ENCODE results near the gene UQCC3. TPM values are rescaled to one million over a fixed set of nuclear protein-coding genes. Genes with fewer than 3 reads are reported as not detected.

The UQCC3 gene
- total and polyA plus RNA-seq, 9 of the 15 experiments (the other 6 are each of a cell fraction or from before 2014, with no cell fraction given), result 3.3 to 44.3 (median 8.0) TPM

DNA sequence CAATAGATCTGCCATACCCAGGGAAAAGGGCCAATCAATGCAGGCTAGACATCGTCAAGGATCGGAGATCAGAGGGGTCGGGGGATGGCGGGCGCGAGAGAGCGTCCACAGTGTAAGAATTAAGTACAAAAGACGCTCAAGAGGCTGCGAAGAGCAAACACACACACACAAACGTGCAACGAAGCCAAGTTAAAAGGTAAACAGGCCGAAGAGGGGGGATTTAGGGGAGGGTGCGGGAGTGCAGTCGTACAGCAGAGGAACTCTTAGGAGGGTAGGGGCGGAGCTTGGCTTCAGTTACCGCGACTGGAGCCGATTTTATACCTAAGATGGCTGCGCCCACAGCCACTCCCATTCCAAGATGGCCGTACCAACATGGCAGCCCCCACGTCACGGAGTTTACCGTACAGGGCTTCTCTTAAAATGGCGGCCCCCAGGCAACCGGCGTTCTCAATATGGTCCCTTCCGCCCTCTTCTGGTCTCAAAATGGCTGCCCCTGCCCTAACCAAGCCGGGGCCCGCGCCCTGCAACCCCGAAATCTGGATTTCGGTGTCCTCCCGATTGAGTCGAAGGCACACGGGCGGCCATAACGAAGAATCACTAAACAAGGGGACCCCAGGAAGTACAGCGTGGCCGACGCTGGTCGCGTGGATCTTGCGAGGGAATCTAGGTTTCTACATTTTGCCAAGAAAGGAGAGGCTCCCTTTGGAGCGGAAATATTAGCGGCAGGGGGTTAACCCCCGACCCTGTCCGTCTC, 38.0 kb downstream of the UQCC3 start (continued):
- TF ChIP-seq, protein P1, sequence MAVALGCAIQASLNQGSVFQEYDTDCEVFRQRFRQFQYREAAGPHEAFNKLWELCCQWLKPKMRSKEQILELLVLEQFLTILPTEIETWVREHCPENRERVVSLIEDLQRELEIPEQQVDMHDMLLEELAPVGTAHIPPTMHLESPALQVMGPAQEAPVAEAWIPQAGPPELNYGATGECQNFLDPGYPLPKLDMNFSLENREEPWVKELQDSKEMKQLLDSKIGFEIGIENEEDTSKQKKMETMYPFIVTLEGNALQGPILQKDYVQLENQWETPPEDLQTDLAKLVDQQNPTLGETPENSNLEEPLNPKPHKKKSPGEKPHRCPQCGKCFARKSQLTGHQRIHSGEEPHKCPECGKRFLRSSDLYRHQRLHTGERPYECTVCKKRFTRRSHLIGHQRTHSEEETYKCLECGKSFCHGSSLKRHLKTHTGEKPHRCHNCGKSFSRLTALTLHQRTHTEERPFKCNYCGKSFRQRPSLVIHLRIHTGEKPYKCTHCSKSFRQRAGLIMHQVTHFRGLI (CRISPR knock-in tag; IDR thresholded peaks at IDR 0.05), result no peak
- TF ChIP-seq ZBTB12 (CRISPR knock-in tag; IDR thresholded peaks at IDR 0.05) (no peak), TCF7L2 (IDR thresholded peaks at IDR 0.05; ENCODE audit: low read depth, low read length) (peak; percentile 77), THRAP3 (IDR thresholded peaks at IDR 0.05; ENCODE audit: borderline replicate concordance) (peak; percentile 94; the same call in 1 of the 2 replicates), ZBTB17 (CRISPR knock-in tag; IDR thresholded peaks at IDR 0.05) (no peak)
- TF ChIP-seq, protein P2, sequence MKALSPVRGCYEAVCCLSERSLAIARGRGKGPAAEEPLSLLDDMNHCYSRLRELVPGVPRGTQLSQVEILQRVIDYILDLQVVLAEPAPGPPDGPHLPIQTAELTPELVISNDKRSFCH (CRISPR knock-in tag; IDR thresholded peaks at IDR 0.05), result no peak
- TF ChIP-seq, protein P2 (tag; IDR thresholded peaks at IDR 0.05), result no peak
- TF ChIP-seq, protein P3, sequence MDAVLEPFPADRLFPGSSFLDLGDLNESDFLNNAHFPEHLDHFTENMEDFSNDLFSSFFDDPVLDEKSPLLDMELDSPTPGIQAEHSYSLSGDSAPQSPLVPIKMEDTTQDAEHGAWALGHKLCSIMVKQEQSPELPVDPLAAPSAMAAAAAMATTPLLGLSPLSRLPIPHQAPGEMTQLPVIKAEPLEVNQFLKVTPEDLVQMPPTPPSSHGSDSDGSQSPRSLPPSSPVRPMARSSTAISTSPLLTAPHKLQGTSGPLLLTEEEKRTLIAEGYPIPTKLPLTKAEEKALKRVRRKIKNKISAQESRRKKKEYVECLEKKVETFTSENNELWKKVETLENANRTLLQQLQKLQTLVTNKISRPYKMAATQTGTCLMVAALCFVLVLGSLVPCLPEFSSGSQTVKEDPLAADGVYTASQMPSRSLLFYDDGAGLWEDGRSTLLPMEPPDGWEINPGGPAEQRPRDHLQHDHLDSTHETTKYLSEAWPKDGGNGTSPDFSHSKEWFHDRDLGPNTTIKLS (IDR thresholded peaks at IDR 0.05; ENCODE audit: borderline replicate concordance, low read depth), result no peak
